Dendritic cell treated with granulocyte-macrophage colony-stimulating factor and Interleukin-4, amounts not matched to agents 40 ng/mL and 50 ng/mL, for 4 days (primary cell): ENCODE results near the gene FAM120C.

Source experiments
- H3K27ac Mint-ChIP-seq: one replicate; pipeline ENCODE4 v1.8.0; 2022; ENCODE audit warnings: mild to moderate bottlenecking, mixed read lengths
- H3K27me3 Mint-ChIP-seq: one replicate; pipeline ENCODE4 v1.8.0; 2022; ENCODE audit warnings: mild to moderate bottlenecking, mixed read lengths
- H3K36me3 Mint-ChIP-seq: one replicate; pipeline ENCODE4 v1.8.0; 2022; ENCODE audit warnings: low read depth, mixed read lengths
- H3K4me1 Mint-ChIP-seq: one replicate; pipeline ENCODE4 v1.8.0; 2022; ENCODE audit warnings: low read depth, mixed read lengths
- H3K4me3 Mint-ChIP-seq: one replicate; pipeline ENCODE4 v1.8.0; 2022; ENCODE audit warnings: mild to moderate bottlenecking, moderate library complexity, mixed read lengths
- H3K9me3 Mint-ChIP-seq: one replicate; pipeline ENCODE4 v1.8.0; 2022; ENCODE audit warnings: mixed read lengths
- intact Hi-C: fragments of 100-400 bp; cut with micrococcal nuclease; formaldehyde crosslinking; loops from one replicate; pipeline ENCODE4 v1.15.0; 2022

FAM120C gene

DNA sequence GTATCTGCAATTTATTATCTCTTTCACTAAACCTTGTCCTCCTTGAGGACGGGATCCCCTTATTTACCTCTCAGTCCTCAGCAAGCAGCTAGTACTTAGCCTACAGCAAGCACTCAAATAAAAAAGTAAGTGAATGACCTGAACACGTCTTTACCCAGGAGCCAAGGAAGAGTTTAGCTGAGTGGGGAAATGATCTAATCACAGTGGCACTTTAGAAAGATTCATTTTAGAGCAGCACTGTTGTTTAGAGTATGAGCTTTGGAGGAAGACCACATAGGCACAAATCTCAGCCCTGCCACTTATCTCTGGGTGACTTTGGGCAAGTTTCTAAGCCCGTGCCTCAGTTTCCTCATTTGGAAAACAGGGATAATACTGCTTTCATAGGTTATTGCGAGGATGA, 2.7 kb downstream of the FAM120C start:
- peak overlapping the region; percentile 9 for H3K4me3 Mint-ChIP-seq
- H3K27ac Mint-ChIP-seq, result no peak overlapping the region
- peaks cover 46% of the 10 kb centered on the region for H3K4me1 Mint-ChIP-seq
- H3K36me3 Mint-ChIP-seq, result peaks cover 34% of the 10 kb centered on the region
- no peaks in the 10 kb centered on the region for H3K9me3 Mint-ChIP-seq
- intact Hi-C loops, result loop anchor here (10.0 kb wide), 1 partner anchor 1534 kb away; the partner anchor contains the start of gene RRAGB
- no peaks in the 10 kb centered on the region for H3K27me3 Mint-ChIP-seq

DNA sequence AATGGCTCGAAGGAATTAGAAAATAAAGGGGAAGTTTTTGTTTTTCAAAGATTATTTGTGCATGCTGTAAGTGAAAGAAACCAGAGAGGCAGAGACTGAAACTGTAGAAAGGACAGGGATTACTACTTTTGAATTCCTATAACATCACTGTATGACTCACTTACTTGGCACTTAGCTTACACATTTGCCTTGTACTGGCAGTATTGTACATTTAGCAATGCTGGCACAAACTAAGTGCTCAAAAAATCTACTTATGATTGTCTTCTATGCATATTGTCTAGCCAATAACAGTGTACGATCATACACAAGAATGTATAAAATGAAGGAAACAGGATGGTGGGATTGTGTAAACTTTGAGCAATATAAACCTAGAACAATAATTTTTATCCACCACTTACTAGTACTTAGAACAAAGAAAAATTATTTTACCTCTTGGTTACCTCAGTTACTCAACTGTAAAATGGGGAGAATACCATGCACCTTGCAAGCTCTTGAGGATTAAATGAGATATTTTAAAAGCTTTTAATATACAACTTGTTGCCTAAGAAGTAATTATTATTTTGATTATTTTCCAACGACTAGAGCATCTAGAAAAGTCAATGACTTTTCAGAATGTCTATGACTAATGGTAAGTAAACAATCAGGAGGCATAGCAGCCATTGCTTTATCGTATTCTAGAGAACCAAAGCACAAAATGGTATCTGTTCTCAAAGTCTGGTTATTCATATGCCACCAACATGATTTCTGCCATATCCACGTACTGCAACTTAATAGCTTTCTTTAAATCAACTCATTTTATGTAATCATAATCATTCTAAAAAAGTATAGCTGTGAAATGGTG, 4.7 kb downstream of the FAM120C start:
- no peaks in the 10 kb centered on the region for H3K27me3 Mint-ChIP-seq
- H3K9me3 Mint-ChIP-seq, result no peaks in the 10 kb centered on the region
- peaks cover 42% of the 10 kb centered on the region for H3K4me1 Mint-ChIP-seq
- H3K4me3 Mint-ChIP-seq, result peak overlapping the region; percentile 33
- peaks cover 45% of the 10 kb centered on the region for H3K36me3 Mint-ChIP-seq
- intact Hi-C loops, result no loop called here
- H3K27ac Mint-ChIP-seq, result peak overlapping the region; percentile 81

DNA sequence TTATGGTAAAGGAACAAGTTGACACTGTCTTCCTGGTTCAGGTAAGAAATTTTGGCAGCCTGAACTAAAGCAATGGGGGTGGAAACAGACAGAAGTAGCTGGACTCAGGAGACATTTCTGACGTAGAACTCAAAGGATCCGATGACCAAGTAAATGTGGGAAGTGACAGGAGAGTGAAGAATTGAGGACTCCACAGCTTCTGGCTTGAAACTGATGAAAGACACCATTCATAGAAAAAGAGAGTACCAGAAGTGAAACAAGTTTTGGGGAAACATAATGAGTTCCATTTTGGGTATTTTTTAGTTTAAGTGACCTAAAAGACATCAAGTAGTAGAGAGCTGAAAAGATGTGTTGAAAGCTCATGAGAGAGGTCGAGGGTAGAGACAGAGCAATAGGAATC, 5.7 kb downstream of the FAM120C start:
- H3K4me3 Mint-ChIP-seq, result peak overlapping the region; percentile 18
- peak overlapping the region; percentile 81 for H3K27ac Mint-ChIP-seq
- no peaks in the 10 kb centered on the region for H3K9me3 Mint-ChIP-seq
- intact Hi-C loops, result no loop called here
- peaks cover 42% of the 10 kb centered on the region for H3K4me1 Mint-ChIP-seq
- no peaks in the 10 kb centered on the region for H3K27me3 Mint-ChIP-seq
- peaks cover 46% of the 10 kb centered on the region for H3K36me3 Mint-ChIP-seq

GRCh38 chrX:54173791-54174190, 9.3 kb downstream of the FAM120C start:
- H3K27ac Mint-ChIP-seq, result no peak overlapping the region

GRCh38 chrX:54172455-54172854, 10.6 kb downstream of the FAM120C start:
- no peaks in the 10 kb centered on the region for H3K27me3 Mint-ChIP-seq

More at GRCh38 chrX:54173791-54174190, 9.3 kb downstream of the FAM120C start:
- no peaks in the 10 kb centered on the region for H3K9me3 Mint-ChIP-seq
- intact Hi-C loops, result no loop called here
- H3K4me1 Mint-ChIP-seq, result peaks cover 16% of the 10 kb centered on the region
- no peaks in the 10 kb centered on the region for H3K27me3 Mint-ChIP-seq
- H3K4me3 Mint-ChIP-seq, result no peak overlapping the region
- peaks cover 21% of the 10 kb centered on the region for H3K36me3 Mint-ChIP-seq

DNA sequence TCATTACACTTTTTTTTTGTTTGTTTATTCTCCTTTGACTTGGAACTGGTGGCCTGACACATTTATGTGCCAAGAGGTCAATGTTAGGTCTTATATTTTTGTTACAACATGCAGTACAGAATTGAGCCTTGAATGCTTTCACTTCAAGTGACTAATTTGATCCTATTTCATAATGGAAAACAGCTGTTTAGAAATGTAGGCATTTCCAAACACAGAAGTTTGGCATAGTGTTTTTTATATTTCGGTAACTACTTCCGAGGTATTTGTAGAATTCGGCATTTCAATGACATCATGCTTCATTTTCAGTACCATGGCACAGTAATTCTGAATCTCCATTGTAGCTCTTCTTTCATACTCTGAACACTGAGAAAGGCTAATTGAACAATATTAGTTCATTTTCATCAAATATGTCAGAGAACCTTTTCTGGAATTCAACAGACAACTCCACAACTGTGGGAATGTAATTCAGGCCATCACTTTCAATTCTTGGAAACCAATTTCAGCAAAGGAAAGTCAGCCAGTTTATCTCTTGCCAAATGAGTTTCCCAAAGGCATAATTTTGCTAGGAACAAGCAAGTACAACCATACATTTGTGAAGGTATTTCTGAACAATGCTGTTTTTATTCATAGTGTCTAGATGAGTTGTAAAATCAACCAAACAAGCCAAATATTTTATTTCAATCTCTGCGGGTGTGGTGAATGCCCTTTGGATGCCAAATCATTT, 11.4 kb downstream of the FAM120C start:
- Mint-ChIP-seq H3K36me3 (peaks cover 15% of the 10 kb centered on the region), H3K4me3 (no peak overlapping the region), H3K27me3 (no peaks in the 10 kb centered on the region), H3K4me1 (peaks cover 2% of the 10 kb centered on the region), H3K27ac (no peak overlapping the region), H3K9me3 (no peaks in the 10 kb centered on the region)
- intact Hi-C loops, result no loop called here

More at GRCh38 chrX:54172455-54172854, 10.6 kb downstream of the FAM120C start:
- Mint-ChIP-seq H3K27ac (no peak overlapping the region), H3K9me3 (no peaks in the 10 kb centered on the region), H3K4me1 (peaks cover 10% of the 10 kb centered on the region), H3K4me3 (no peak overlapping the region), H3K36me3 (peaks cover 21% of the 10 kb centered on the region)
- intact Hi-C loops, result no loop called here

- peaks cover 13% of the 10 kb centered on the region for H3K36me3 Mint-ChIP-seq
- H3K4me3 Mint-ChIP-seq, result no peak overlapping the region
- intact Hi-C loops, result no loop called here
- no peaks in the 10 kb centered on the region for H3K27me3 Mint-ChIP-seq
- no peaks in the 10 kb centered on the region for H3K4me1 Mint-ChIP-seq
- H3K27ac Mint-ChIP-seq, result no peak overlapping the region
- H3K9me3 Mint-ChIP-seq, result no peaks in the 10 kb centered on the region
Measured at GRCh38 chrX:54171091-54171490, 12.0 kb downstream of the FAM120C start.

DNA sequence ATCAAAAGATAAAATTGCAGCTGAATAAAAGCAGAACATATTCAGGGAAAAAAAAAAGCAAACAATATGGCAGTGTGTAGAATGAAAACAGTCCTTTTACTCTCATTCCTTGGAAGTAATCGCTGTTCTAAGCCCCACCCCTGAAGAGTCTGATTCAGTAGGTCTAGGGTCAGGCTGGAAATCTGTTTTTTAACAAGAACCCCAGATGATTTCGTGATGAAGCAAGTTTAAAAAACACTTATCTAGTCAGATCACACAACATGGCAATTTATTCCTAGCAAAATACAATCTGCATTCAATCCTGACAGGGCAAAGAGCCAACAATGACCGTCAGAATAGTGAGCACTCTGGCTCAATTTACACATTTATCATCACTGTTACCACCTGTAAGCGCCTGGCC, 16.1 kb downstream of the FAM120C start:
- Mint-ChIP-seq H3K4me3 (no peak overlapping the region), H3K9me3 (no peaks in the 10 kb centered on the region), H3K27ac (no peak overlapping the region), H3K27me3 (no peaks in the 10 kb centered on the region), H3K4me1 (no peaks in the 10 kb centered on the region), H3K36me3 (no peaks in the 10 kb centered on the region)
- intact Hi-C loops, result no loop called here

- Mint-ChIP-seq H3K4me3 (no peak overlapping the region), H3K27me3 (no peaks in the 10 kb centered on the region)
Measured at GRCh38 chrX:54157561-54157960, 25.5 kb downstream of the FAM120C start.

GRCh38 chrX:54134269-54134668, 48.8 kb downstream of the FAM120C start:
- Mint-ChIP-seq H3K9me3 (no peaks in the 10 kb centered on the region), H3K36me3 (peaks cover 59% of the 10 kb centered on the region), H3K4me3 (no peak overlapping the region), H3K27me3 (no peaks in the 10 kb centered on the region), H3K27ac (no peak overlapping the region), H3K4me1 (no peaks in the 10 kb centered on the region)
- intact Hi-C loops, result no loop called here

More at GRCh38 chrX:54157561-54157960, 25.5 kb downstream of the FAM120C start:
- no peaks in the 10 kb centered on the region for H3K4me1 Mint-ChIP-seq
- H3K27ac Mint-ChIP-seq, result no peak overlapping the region
- no peaks in the 10 kb centered on the region for H3K9me3 Mint-ChIP-seq
- peaks cover 40% of the 10 kb centered on the region for H3K36me3 Mint-ChIP-seq
- intact Hi-C loops, result no loop called here

- no peaks in the 10 kb centered on the region for H3K4me1 Mint-ChIP-seq
- H3K27me3 Mint-ChIP-seq, result no peaks in the 10 kb centered on the region
- H3K27ac Mint-ChIP-seq, result no peak overlapping the region
- intact Hi-C loops, result no loop called here
- no peak overlapping the region for H3K4me3 Mint-ChIP-seq
- H3K36me3 Mint-ChIP-seq, result peaks cover 10% of the 10 kb centered on the region
- H3K9me3 Mint-ChIP-seq, result no peaks in the 10 kb centered on the region
Measured at GRCh38 chrX:54116391-54116790, 66.7 kb downstream of the FAM120C start.

GRCh38 chrX:54093571-54093970, 89.5 kb downstream of the FAM120C start:
- Mint-ChIP-seq H3K27ac (no peak overlapping the region), H3K9me3 (no peaks in the 10 kb centered on the region), H3K36me3 (peaks cover 10% of the 10 kb centered on the region), H3K4me1 (no peaks in the 10 kb centered on the region), H3K4me3 (no peak overlapping the region), H3K27me3 (no peaks in the 10 kb centered on the region)
- intact Hi-C loops, result no loop called here

DNA sequence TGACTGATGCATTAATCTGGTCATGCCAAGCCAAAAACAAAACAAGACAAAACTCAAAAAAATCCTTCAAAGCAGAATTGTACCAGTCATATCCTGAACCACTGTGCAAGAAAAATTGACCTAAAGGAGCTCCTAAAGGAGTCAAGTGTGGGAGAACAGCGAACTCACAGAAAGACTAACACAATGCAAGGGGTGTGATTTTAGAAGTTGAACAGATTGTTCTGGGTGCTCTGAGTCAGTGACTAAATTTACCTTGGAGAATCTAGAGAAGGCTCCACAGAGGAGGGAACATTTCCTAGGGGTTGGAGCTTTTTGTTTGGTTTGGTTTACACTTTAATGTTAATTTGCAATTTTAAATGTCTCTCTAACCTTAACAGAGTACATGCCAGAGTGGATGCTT, 89.9 kb downstream of the FAM120C start:
- no peaks in the 10 kb centered on the region for H3K9me3 Mint-ChIP-seq
- no peaks in the 10 kb centered on the region for H3K4me1 Mint-ChIP-seq
- H3K4me3 Mint-ChIP-seq, result no peak overlapping the region
- no peak overlapping the region for H3K27ac Mint-ChIP-seq
- H3K36me3 Mint-ChIP-seq, result peaks cover 10% of the 10 kb centered on the region
- no peaks in the 10 kb centered on the region for H3K27me3 Mint-ChIP-seq
- intact Hi-C loops, result no loop called here

- Mint-ChIP-seq H3K27ac (no peak overlapping the region), H3K27me3 (no peaks in the 10 kb centered on the region), H3K9me3 (no peaks in the 10 kb centered on the region), H3K4me3 (no peak overlapping the region), H3K4me1 (no peaks in the 10 kb centered on the region), H3K36me3 (peaks cover 15% of the 10 kb centered on the region)
- intact Hi-C loops, result no loop called here
Measured at GRCh38 chrX:54090880-54091279, 92.2 kb downstream of the FAM120C start.
